22Rv1 (cell line): Measurements from ENCODE around the gene TUBB2B.

Source experiments
- H3K27ac ChIP-seq: fragments of 450-650 bp; 2 replicates; pipeline ENCODE4 v1.5.1; 2017
- ZFX ChIP-seq: fragments of 450-650 bp; IDR thresholded peaks from 2 replicates; pipeline ENCODE4 v1.6.1; 2017; ENCODE audit warnings: antibody characterized with exemption, borderline replicate concordance
- TF ChIP-seq, protein P1 (sequence below): fragments of 450-650 bp; IDR thresholded peaks from 2 replicates; pipeline ENCODE4 v1.5.1; 2017; ENCODE audit warnings: mild to moderate bottlenecking

TUBB2B gene

DNA sequence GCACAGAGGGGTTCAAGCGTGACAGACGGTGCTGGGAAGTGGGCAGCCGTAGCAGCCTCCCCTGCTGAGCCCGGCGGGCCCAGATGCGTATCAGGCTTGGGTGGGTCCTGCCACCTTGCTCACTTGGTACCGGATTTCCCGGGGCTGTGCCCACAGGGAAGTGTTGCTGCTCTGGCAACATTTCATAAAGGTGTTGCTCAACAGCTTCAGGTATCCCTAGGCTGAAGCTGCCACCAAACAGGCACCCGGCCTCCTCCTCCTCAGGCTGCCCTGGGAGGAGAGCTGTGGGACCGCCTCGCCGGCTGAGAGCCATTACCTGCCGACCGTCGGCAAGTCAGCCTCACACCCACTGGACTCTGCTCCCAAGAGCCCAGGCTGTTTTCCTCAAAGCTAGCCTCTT lies 42.8 kb upstream of the TUBB2B start:
- TF ChIP-seq ZFX: no peak
- TF ChIP-seq, protein P1, sequence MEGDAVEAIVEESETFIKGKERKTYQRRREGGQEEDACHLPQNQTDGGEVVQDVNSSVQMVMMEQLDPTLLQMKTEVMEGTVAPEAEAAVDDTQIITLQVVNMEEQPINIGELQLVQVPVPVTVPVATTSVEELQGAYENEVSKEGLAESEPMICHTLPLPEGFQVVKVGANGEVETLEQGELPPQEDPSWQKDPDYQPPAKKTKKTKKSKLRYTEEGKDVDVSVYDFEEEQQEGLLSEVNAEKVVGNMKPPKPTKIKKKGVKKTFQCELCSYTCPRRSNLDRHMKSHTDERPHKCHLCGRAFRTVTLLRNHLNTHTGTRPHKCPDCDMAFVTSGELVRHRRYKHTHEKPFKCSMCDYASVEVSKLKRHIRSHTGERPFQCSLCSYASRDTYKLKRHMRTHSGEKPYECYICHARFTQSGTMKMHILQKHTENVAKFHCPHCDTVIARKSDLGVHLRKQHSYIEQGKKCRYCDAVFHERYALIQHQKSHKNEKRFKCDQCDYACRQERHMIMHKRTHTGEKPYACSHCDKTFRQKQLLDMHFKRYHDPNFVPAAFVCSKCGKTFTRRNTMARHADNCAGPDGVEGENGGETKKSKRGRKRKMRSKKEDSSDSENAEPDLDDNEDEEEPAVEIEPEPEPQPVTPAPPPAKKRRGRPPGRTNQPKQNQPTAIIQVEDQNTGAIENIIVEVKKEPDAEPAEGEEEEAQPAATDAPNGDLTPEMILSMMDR: no peak
- no peak overlapping the region for H3K27ac ChIP-seq

DNA sequence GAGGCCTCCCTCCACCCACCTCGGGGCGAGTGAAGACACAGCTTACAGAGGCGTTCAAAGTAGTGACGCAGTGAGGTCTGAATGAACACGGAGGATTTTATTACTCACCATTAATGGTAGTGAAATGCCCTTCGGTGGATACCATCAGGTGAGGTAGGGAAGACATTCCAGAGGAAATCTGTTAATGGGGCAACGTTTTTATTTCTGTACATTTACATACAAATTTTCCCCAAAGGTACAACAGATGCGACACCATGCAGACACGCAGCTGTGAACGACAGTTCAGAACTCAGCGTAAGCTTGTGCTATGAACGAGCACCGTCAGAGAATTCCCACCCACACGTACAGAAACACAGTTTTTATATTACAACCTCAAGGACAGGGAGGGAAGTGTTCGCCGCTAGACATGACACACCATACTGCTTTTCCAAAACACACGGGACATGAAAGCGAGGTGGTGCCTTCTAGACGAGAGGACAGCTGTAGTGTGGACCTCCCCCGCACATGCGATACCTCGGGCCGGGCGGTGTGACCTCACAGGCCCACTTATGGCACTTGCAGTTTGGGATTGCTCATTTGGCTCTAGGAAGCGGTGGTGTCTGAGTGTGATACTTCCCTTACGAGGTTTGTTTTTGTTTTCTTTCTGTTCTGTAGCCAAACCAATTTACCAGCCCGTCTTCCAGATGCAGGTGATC lies 42.0 kb upstream of the TUBB2B start:
- TF ChIP-seq, protein P1: no peak
- no peak for TF ChIP-seq ZFX
- no peak overlapping the region for H3K27ac ChIP-seq

DNA sequence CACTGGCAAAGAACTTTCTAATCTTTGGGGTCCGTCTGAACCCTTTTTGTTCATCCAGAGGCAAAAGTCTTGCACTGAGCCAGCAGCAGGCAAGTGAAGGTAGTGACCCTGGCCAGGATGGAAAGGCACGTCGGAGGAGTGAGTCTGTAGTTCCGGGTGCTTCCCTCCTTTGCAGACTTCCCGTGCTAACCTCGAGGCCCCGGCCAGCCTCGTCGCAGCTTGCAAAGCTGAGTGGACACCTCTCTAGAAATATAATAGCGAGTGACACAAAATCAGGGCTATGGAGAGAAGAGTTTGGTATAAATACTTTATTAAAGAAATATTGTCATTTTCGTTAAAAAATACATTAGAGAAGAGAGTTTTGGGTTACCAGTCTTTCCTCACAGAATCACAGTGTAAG lies 41.2 kb upstream of the TUBB2B start:
- no peak for TF ChIP-seq ZFX
- TF ChIP-seq, protein P1: no peak
- H3K27ac ChIP-seq: no peak overlapping the region

DNA sequence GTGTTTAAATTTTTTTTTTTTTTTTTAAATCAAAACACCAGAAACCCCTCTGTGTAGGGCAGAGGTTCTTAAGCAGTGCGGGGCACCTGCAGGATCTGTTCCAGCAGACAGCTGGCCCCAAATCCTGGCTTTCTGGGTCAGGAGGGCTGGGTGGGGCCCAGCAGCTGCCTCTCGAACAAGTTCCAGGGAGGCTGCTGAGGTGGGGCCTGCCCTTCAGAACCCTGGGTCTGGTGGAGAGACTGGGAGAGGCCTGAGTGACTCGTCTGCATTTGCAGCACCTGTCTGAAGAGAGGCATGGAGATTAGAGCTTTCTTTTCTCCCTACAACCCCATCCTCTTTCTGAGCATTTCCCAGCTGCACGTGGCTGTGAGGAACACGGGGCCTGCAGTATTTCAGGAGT lies 39.7 kb upstream of the TUBB2B start:
- peak overlapping the region; percentile 15; the same call in 1 of the 2 replicates for H3K27ac ChIP-seq
- no peak for TF ChIP-seq ZFX
- TF ChIP-seq, protein P1: no peak

DNA sequence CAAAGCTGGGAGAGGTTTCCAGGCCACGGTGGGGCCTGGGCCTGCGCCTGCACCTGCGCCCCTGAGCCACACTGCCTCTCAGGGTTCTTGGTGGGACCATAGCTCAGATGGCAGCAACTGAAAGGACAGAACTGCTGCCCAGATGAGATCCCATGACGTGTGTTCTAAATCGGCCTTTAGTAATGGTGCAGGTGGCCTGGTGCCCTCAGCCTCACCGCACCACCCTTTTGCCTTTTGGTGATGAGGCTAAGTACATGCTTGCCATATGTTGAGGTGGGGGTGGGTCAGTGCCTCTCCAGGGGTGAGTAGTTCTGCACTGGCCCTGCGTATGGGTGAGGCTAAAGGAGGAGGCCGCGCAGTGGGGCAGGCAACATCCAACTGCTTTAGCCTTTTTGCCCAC lies 38.7 kb upstream of the TUBB2B start:
- H3K27ac ChIP-seq: no peak overlapping the region
- TF ChIP-seq ZFX: no peak
- TF ChIP-seq, protein P1: no peak

DNA sequence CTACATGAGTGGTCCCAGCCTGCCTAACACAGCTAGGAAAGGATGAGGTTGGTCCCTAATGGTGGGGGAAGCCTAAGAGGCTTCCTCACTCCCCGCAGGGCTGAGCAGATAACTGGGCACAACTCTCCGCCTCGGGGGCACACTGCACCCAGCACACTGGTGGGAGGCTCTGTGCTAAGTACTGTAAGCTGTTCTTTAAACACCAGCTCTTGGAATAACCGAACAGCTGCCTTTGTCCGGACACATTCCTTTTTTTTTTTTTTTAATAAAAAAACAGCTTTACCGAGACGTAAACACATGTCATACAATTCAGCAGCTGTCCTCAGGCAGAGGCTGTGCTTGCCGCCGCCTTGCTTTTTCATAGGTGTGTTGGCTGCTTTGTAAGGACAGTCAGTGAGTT lies 38.2 kb upstream of the TUBB2B start:
- H3K27ac ChIP-seq: no peak overlapping the region

DNA sequence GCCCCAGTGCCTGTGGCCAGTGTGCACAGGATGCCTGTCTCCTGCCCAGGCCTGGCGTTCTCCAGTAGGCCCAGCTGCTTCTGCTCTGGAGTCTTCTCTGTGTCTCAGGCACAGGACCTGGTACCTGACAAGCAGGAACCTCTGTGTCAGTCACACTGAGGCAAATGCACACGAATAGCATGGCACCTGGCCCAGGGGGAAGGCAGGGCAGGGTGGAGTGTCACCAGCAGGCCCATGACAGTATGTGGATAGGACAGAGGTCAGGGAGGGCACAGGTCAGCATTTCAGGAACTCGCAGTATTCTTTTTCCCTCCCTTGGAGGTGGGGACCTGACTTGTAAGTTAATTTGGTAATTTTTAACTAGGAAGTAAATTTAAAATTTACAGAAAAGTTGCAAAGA lies 36.9 kb upstream of the TUBB2B start:
- TF ChIP-seq, protein P1: no peak
- no peak for TF ChIP-seq ZFX
- H3K27ac ChIP-seq: no peak overlapping the region

More for the DNA sequence above, 38.2 kb upstream of the TUBB2B start:
- TF ChIP-seq, protein P1: no peak
- no peak for TF ChIP-seq ZFX
